RPMI7951 (cell line): Measurements from ENCODE around the gene DAB1. TPM values are rescaled to one million over a fixed set of nuclear protein-coding genes. Genes with fewer than 3 reads are reported as not detected.

ENCODE experiments used
- DNase-seq: peaks from one replicate; pipeline ENCODE4 v3.0.0-alpha.2; 2012; ENCODE audit warnings: low read depth
- total RNA-seq: library from RNA; depleted of rRNA; stranded (reverse); fragments of >200 nt; shearing (Covaris generic); gene quantifications from 2 replicates; pipeline ENCODE4 v1.2.3, GENCODE V29; 2014

Gene DAB1
- total RNA-seq, 1 experiment from 2014 or later: not detected

GRCh38 chr1:56978819-56979218 lies 445.0 kb downstream of the DAB1 start:
- no peak for DNase-seq

- no peak for DNase-seq
These were observed 445.9 kb downstream of the DAB1 start for GRCh38 chr1:56977910-56978309.

GRCh38 chr1:56975446-56975845 lies 448.4 kb downstream of the DAB1 start:
- DNase-seq: no peak

GRCh38 chr1:56973923-56974742 lies 449.7 kb downstream of the DAB1 start:
- no peak for DNase-seq

DNA sequence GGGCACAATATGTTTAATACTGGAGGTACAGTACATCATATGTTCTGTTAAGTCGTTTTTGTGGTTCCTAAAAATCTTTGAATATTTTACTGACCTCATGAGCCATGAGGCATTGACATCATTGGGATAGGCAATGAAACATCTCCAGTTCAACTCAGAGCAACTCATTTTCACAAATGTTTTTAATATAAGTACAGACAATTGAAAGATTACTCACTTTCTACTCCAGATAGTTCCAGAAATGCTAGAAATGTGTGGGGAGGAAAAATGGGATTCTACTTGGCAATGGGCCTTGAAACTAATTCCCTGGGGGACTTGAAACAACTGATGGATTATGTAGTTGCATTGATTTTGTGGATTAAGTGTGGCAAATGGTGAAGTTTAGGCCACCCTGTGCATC lies 450.9 kb downstream of the DAB1 start:
- DNase-seq: no peak

GRCh38 chr1:56970280-56970679 lies 453.6 kb downstream of the DAB1 start:
- no peak for DNase-seq

DNA sequence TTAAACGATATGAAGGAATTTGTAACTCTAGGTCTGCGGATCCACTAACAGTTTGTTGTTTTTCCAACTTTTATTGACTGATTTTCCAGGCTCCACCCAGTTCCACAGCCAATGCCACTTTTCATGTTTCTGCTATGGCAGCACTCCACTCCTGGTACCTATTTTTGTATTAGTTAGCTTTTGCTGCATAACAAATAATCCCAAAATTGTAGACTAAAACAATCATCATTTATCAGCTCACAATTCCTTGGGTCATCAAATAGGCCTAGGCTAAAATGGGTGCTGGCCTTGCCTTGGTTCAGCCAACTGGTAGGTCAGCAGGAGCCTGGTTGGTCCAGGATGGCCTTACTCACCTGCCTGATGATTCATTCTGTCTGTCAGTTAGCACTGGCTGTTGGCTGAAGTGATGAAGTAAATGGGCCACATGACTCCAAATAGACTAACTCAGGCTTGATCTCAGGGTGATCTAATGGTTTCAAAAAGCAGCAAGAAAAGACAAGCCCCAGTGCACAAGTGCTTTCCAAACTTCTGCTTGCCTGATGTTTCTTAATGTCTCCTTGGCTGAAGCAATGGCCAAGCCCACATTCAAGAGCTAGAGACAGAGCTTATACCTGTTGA lies 454.9 kb downstream of the DAB1 start:
- no peak for DNase-seq

- DNase-seq: no peak
These were observed 455.7 kb downstream of the DAB1 start for GRCh38 chr1:56967900-56968832.

DNA sequence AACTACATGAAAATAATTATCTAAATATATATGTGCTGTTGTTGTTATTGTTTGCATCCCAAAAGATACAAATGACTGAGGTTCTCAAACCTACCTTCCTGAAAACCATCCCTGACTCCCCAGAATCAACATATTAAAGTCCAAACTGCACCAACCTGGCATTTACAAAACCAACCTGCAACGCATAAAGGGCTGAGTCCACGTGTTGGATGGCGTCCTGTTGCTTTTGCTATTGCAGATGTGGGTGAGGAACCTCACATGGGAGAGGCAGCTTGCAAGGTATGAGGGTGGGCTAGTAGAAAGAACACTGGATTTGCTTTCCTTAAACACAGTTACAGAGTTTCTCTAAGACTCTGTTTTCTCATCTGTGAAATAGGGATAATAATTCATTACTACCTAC lies 456.5 kb downstream of the DAB1 start:
- DNase-seq: no peak

GRCh38 chr1:56966698-56966999 lies 457.2 kb downstream of the DAB1 start:
- DNase-seq: no peak

DNA sequence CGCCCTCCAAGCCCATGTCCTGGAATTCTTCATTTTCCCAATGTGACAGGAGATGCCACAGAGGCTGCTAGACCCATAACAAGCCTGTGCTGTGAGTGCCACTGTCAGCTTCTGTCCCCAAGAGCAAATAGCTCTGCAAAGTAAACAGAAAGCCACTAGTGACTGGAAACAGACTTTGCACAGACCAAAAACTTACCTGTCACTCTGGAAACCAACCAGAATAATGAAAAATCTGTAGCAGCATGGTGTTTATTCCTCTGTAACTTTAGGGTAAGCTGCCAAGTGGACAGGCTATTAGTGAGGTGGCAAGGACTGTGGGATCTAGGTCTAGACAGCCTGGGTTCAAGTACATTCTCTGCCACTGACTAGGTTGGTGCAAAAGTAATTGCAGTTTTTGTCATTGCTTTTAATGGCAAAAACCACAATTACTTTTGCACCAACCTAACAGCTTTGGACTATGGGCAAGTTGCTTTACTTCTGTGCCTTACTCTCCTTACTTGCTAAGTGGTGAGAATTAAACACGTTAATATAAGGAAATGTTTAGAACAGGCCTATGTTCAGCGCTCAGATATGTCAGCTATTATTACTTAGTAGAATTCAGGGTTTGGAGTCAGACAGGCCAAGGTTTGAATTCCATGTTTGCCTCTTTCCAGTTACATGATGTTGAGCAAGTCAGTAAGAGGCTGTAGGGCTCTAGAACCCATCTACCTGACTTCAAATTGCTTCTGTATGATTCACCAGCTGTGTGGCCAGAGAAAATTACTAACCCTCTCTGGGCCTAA lies 457.8 kb downstream of the DAB1 start, which contains the start of gene C8B:
Gene C8B, minus strand, starts transcription at position 100 of the 782 bp plus-strand sequence. Its CDS starts 67 bp downstream, at position 33.
- DNase-seq: no peak

DNA sequence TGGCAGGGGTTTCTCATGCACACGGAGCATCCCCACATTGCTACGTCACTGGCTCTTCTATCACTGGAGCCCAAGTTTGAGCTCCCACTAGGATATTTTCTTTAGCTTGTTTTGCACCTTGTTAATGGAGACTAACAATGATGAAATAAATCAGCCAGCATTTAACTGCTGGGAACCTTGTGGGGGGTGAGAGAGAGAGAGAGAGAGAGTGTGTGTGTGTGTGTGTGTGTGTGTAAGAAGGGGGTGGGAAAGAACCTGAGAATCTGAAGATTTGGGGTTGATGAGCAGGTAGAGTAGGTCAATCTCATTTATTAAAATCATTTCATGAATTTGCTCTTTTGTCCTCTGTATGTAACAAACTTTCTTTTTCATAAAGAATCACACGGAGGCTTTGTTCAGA lies 458.7 kb downstream of the DAB1 start:
- DNase-seq: no peak

GRCh38 chr1:56964349-56965017 lies 459.4 kb downstream of the DAB1 start:
- DNase-seq: no peak

- no peak for DNase-seq
These were observed 460.2 kb downstream of the DAB1 start for GRCh38 chr1:56963667-56964066.

- DNase-seq: no peak
These were observed 462.4 kb downstream of the DAB1 start for GRCh38 chr1:56961426-56961825.

DNA sequence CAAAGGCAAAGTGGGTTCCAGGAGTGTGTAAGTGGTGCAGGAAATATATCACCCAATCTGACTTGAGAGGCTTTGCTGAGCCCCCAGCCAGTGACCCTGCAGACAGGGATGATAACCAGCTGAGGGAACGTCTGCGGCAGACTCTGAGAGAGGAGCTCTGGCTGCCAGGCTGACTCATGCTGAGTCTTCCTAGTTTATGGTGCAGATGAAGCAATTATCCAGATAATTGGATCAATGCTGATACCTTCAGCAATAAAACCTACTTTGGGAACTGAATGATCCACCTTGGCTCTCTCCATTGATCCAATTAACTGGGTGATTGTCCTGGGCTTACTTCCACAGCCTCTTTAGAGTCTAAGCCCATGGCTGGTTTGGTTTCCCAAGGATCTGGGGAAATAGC lies 465.3 kb downstream of the DAB1 start:
- no peak for DNase-seq

DNA sequence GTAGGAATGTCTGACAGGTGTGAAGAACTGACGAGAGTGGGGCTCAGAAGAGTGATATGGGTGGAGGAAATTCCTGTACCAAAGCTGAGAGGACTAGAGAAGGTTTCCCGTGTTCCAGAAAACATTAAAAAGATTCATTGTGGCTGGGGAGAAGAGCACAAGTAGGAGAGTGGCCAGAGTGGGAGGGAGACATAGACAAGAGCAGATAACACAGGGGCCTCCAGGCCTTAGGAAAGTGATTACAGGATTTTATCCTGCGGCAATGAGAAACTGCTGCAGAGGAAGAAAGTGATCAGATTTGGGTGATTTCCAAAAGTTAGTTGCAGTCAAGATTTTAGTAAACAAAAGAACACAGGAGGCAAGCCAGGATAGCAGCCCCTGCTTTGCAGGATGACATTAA lies 465.9 kb downstream of the DAB1 start:
- DNase-seq: no peak

DNA sequence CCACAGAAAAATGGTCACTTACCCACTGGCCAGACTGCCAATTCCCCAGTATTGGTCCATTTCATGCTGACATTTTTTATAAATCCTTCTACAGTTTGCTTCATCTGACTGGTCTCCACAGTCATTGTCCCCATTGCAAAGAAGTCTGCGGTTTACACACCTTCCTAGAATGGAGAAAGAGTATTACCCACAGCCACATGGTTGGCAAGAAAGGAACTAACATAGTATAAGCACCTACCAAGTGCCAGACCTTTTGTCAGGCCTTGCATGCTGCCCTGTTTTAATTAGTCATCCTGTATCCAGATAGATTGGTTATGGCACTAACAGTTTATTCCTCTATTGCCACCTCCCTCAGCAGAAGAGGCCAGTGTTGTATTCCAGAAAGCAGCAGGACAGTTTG lies 469.2 kb downstream of the DAB1 start:
- no peak for DNase-seq

DNA sequence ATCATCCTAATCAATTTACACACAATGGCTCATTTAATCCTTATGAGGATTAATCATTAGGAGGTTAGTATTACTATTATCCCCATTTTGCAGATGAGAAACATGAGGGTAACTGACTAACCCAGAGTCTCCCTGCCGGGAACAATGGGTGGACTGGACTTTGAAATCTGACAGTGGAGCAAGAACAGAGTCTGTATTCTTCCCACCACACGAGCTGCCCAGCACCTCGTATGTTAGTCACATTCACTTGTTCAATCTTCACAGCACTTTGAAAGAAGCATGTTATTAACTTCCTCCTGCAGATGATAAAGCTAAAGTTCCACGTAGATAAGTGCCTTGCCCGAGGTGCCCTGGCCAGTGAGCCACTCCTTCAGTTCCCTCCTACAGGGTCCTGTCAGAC lies 470.5 kb downstream of the DAB1 start:
- DNase-seq: no peak

GRCh38 chr1:56952501-56952900 lies 471.4 kb downstream of the DAB1 start:
- DNase-seq: no peak

GRCh38 chr1:56948403-56949023 lies 475.3 kb downstream of the DAB1 start:
- no peak for DNase-seq
